Activated CD4-positive, alpha-beta T cell treated with anti-CD3 and anti-CD28 coated beads, Interleukin-2, Interleukin-6, amounts not matched to agents 100 ng/mL and 50 ng/mL, durations not matched to agents 16 hours and 8 hours (primary cell): Measurements from ENCODE around the gene SSTR5.
"Not testable (repeated sequence)": the region's sequence is repeated elsewhere in the genome, so short reads cannot be mapped to it uniquely, and the experiment has no call there.

Experiments
- DNase-seq: peaks from one replicate; pipeline ENCODE4 v3.0.0-alpha.2; 2020

Gene SSTR5

GRCh38 chr16:1076801-1077576, 4.4 kb downstream of the SSTR5 start:
- no peak for DNase-seq

GRCh38 chr16:1077877-1078578, 5.5 kb downstream of the SSTR5 start:
- DNase-seq = no peak

GRCh38 chr16:1078579-1079021, 6.1 kb downstream of the SSTR5 start:
- no peak for DNase-seq

- DNase-seq = no peak
Measured at GRCh38 chr16:1079341-1079740, 6.8 kb downstream of the SSTR5 start.

- no peak for DNase-seq
Measured at GRCh38 chr16:1079786-1080525, 7.4 kb downstream of the SSTR5 start.

- no peak for DNase-seq
Measured at GRCh38 chr16:1080801-1081733, 8.5 kb downstream of the SSTR5 start.

GRCh38 chr16:1081734-1082265, 9.3 kb downstream of the SSTR5 start:
- DNase-seq = no peak

GRCh38 chr16:1082266-1082951, 9.9 kb downstream of the SSTR5 start:
- DNase-seq = no peak

- no peak for DNase-seq
Measured at GRCh38 chr16:1082952-1083675, 10.6 kb downstream of the SSTR5 start.

GRCh38 chr16:1084971-1085370, 12.4 kb downstream of the SSTR5 start:
- no peak for DNase-seq

GRCh38 chr16:1086443-1086842, 13.9 kb downstream of the SSTR5 start:
- DNase-seq = not testable (repeated sequence)

GRCh38 chr16:1088295-1089170, 16.0 kb downstream of the SSTR5 start:
- no peak for DNase-seq

- DNase-seq = no peak
Measured at GRCh38 chr16:1089439-1089821, 16.9 kb downstream of the SSTR5 start.

GRCh38 chr16:1089822-1090619, 17.5 kb downstream of the SSTR5 start:
- no peak for DNase-seq

GRCh38 chr16:1090620-1091587, 18.4 kb downstream of the SSTR5 start:
- no peak for DNase-seq

- no peak for DNase-seq
Measured at GRCh38 chr16:1091992-1092552, 19.5 kb downstream of the SSTR5 start.

- not testable (repeated sequence) for DNase-seq
Measured at GRCh38 chr16:1092685-1093283, 20.2 kb downstream of the SSTR5 start.
